H9 (cell line): ENCODE data around the gene OSBP. TPM values are rescaled to one million over a fixed set of nuclear protein-coding genes. Genes with fewer than 3 reads are reported as not detected.
A peak's percentile ranks its signal among the peaks of the same experiment; 100 is the strongest.

Experiments used
- DNase-seq: peaks from one replicate; pipeline ENCODE4 v3.0.0-alpha.2; 2017
- H2AFZ ChIP-seq: one replicate; pipeline ENCODE4 v1.6.1; 2013; ENCODE audit warnings: mild to moderate bottlenecking, low read length, control low read depth, moderate library complexity
- H2AK5ac ChIP-seq: 2 replicates; pipeline ENCODE4 v1.6.1; 2013; ENCODE audit warnings: low read length, control low read depth, mixed read lengths; ENCODE audit not compliant: insufficient read length
- H2BK120ac ChIP-seq: one replicate; pipeline ENCODE4 v1.6.1; 2013; ENCODE audit warnings: low read depth, mild to moderate bottlenecking, low read length, control low read depth, inconsistent platforms; ENCODE audit not compliant: poor library complexity, severe bottlenecking
- H2BK12ac ChIP-seq: 2 replicates; pipeline ENCODE4 v1.6.1; 2013; ENCODE audit warnings: low read length, control low read depth, mixed read lengths, low read depth; ENCODE audit not compliant: insufficient read length
- H2BK15ac ChIP-seq: 2 replicates; pipeline ENCODE4 v1.6.1; 2013; ENCODE audit warnings: low read depth, low read length, control low read depth
- H2BK20ac ChIP-seq: one replicate; pipeline ENCODE4 v1.6.1; 2013; ENCODE audit warnings: low read depth, mild to moderate bottlenecking, low read length, control low read depth, inconsistent platforms; ENCODE audit not compliant: poor library complexity, severe bottlenecking
- H2BK5ac ChIP-seq: 2 replicates; pipeline ENCODE4 v1.6.1; 2013; ENCODE audit warnings: low read length, control low read depth, mixed read lengths; ENCODE audit not compliant: insufficient read length
- H3K14ac ChIP-seq: 2 replicates; pipeline ENCODE4 v1.6.1; 2013; ENCODE audit warnings: low read length, control low read depth; ENCODE audit not compliant: insufficient read depth
- H3K18ac ChIP-seq: 2 replicates; pipeline ENCODE4 v1.6.1; 2013; ENCODE audit warnings: low read depth, mild to moderate bottlenecking, mixed read lengths, low read length, control low read depth; ENCODE audit not compliant: insufficient read length
- H3K23ac ChIP-seq: 2 replicates; pipeline ENCODE4 v1.6.1; 2013; ENCODE audit warnings: low read length, control low read depth, mixed read lengths, low read depth; ENCODE audit not compliant: insufficient read length
- H3K23me2 ChIP-seq: 2 replicates; pipeline ENCODE4 v1.6.1; 2013; ENCODE audit warnings: low read depth, mild to moderate bottlenecking, mixed read lengths, low read length, control low read depth; ENCODE audit not compliant: insufficient read length, poor library complexity, severe bottlenecking
- H3K27ac ChIP-seq: 2 replicates; pipeline ENCODE4 v1.5.1; 2013; ENCODE audit warnings: low read length, control low read depth, mixed read lengths, low read depth; ENCODE audit not compliant: insufficient read length
- H3K27me3 ChIP-seq: 2 replicates; pipeline ENCODE4 v1.6.1; 2013; ENCODE audit warnings: low read length, control low read depth, inconsistent platforms; ENCODE audit not compliant: insufficient read depth
- H3K4ac ChIP-seq: 2 replicates; pipeline ENCODE4 v1.6.1; 2013; ENCODE audit warnings: low read depth, mild to moderate bottlenecking, control low read depth, inconsistent platforms, low read length, moderate library complexity
- H3K4me1 ChIP-seq: 2 replicates; pipeline ENCODE4 v1.6.1; 2013; ENCODE audit warnings: low read length, control low read depth, inconsistent platforms; ENCODE audit not compliant: insufficient read depth
- H3K4me2 ChIP-seq: 2 replicates; pipeline ENCODE4 v1.6.1; 2013; ENCODE audit warnings: low read length, control low read depth, mixed read lengths; ENCODE audit not compliant: insufficient read length, insufficient read depth
- H3K56ac ChIP-seq: 2 replicates; pipeline ENCODE4 v1.6.1; 2013; ENCODE audit warnings: low read depth, mild to moderate bottlenecking, mixed read lengths, low read length, control low read depth; ENCODE audit not compliant: insufficient read length
- H3K79me1 ChIP-seq: 2 replicates; pipeline ENCODE4 v1.6.1; 2013; ENCODE audit warnings: low read depth, mild to moderate bottlenecking, moderate library complexity, low read length, control low read depth, inconsistent platforms; ENCODE audit not compliant: insufficient read depth, poor library complexity, severe bottlenecking
- H3K79me2 ChIP-seq: 2 replicates; pipeline ENCODE4 v1.6.1; 2013; ENCODE audit warnings: low read length, control low read depth, inconsistent platforms; ENCODE audit not compliant: insufficient read depth
- H3K9ac ChIP-seq: 2 replicates; pipeline ENCODE4 v1.6.1; 2013; ENCODE audit warnings: low read length, control low read depth, mixed read lengths; ENCODE audit not compliant: insufficient read length; ENCODE audit errors: extremely low read depth
- H3K9me3 ChIP-seq: one replicate; pipeline ENCODE4 v1.6.1; 2013; ENCODE audit warnings: low read depth, low read length, inconsistent platforms; ENCODE audit not compliant: control insufficient read depth
- H3T11ph ChIP-seq: one replicate; pipeline ENCODE4 v1.6.1; 2013; ENCODE audit warnings: mild to moderate bottlenecking, low read length, control low read depth, inconsistent platforms
- H4K20me1 ChIP-seq: one replicate; pipeline ENCODE4 v1.6.1; 2013; ENCODE audit not compliant: control insufficient read depth, insufficient read length, insufficient read depth
- H4K5ac ChIP-seq: 2 replicates; pipeline ENCODE4 v1.6.1; 2013; ENCODE audit warnings: low read depth, mild to moderate bottlenecking, mixed read lengths, low read length, control low read depth; ENCODE audit not compliant: insufficient read length
- H4K8ac ChIP-seq: replicated peaks from 2 replicates; pipeline ENCODE4 v1.6.1; 2013; ENCODE audit warnings: low read length, control low read depth, mixed read lengths, low read depth; ENCODE audit not compliant: insufficient read length
- H4K91ac ChIP-seq: 2 replicates; pipeline ENCODE4 v1.6.1; 2013; ENCODE audit warnings: low read depth, mild to moderate bottlenecking, moderate library complexity, mixed read lengths, low read length, control low read depth; ENCODE audit not compliant: insufficient read length
- H3K27ac Mint-ChIP-seq, 3 experiments: 2 replicates in 2 of 3; 3 replicates in 1 of 3; pipeline ENCODE4 v1.8.0; 2020 to 2021; ENCODE audit warnings: mixed read lengths in 3 of 3, mild to moderate bottlenecking in 1 of 3, moderate library complexity in 1 of 3
- H3K27me3 Mint-ChIP-seq: 2 replicates; pipeline ENCODE4 v1.8.0; 2021; ENCODE audit warnings: low read depth, mild to moderate bottlenecking, moderate library complexity, mixed read lengths
- H3K36me3 Mint-ChIP-seq, 3 experiments: 2 replicates in 2 of 3; 3 replicates in 1 of 3; pipeline ENCODE4 v1.8.0; 2020 to 2021; ENCODE audit warnings: low read depth in 3 of 3, mixed read lengths in 3 of 3; ENCODE audit not compliant: insufficient read depth in 1 of 3
- H3K4me1 Mint-ChIP-seq, 2 experiments: 2 replicates each; pipeline ENCODE4 v1.8.0; 2020; ENCODE audit warnings: mixed read lengths in 2 of 2
- H3K4me3 Mint-ChIP-seq, 2 experiments: 2 replicates in 1 of 2; 3 replicates in 1 of 2; pipeline ENCODE4 v1.8.0; 2020 to 2021; ENCODE audit warnings: mild to moderate bottlenecking in 2 of 2, mixed read lengths in 2 of 2, moderate library complexity in 1 of 2
- H3K9me3 Mint-ChIP-seq, 2 experiments: 2 replicates in 1 of 2; 3 replicates in 1 of 2; pipeline ENCODE4 v1.8.0; 2020; ENCODE audit warnings: mild to moderate bottlenecking in 2 of 2, mixed read lengths in 2 of 2, moderate library complexity in 1 of 2
- WGBS: extraction: QIAGEN DNeasy Blood & Tissue Kit; methylation state at CpG from one replicate; pipeline ENCODE4 v1.1.7; 2013; ENCODE audit warnings: missing lambda C conversion rate, low lambda C conversion rate, mixed read lengths; ENCODE audit not compliant: insufficient read length; ENCODE audit errors: extremely low coverage; 5-methylcytosine and 5-hydroxymethylcytosine counted together
- total RNA-seq: library from RNA; stranded (reverse); gene quantifications from 2 replicates; pipeline ENCODE4 v1.2.1, GENCODE V29; 2021
- TF ChIP-seq, protein P1 (sequence below): fragments of 200-600 bp; sonication (generic); conservative IDR thresholded peaks from 3 replicates; pipeline ENCODE4 v1.8.0; 2021; ENCODE audit warnings: antibody characterized with exemption, mild to moderate bottlenecking

OSBP gene
- total RNA-seq, 1 experiment from 2014 or later: 48.5 TPM

DNA sequence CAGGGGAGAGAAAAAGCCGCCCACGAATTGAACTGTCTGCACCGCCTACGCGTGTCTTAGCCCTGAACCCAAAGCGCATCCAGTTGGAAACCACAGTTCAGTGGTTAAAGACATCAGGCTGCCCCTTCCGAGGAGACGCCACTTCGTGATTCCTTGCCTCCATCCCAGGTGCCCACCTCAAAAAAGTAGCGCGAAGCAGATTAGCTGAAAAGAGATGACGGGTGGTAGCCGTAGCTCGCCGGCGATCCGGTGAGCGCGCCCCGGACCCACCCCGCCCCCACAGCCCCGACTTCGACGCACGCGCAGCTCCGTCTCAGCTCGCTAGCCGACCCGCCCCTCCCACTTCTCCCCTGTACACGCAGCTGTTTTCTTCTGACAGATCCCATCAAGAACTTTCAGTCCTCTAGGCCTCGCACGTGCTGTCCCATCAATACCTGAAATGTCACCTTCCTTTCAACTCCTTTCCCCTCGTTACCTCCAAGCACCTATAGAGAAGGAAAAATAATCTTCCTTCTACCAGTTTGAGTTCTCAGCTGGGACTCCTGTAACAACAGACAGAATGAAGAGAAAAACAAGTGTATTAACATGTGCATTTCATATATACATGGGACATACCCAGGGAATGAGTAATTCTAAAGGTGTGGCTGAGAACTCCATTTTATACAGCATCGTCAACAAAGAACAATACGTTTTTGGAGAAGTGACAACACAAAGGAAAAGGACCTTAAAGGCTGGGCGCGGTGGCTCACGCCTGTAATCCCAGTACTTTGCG lies 54.7 kb downstream of the OSBP start:
- H3K27ac Mint-ChIP-seq: peak overlapping the region in 2 of 3 experiments; percentile 72 to 90; a peak in 3 of 7 replicates
- Histone ChIP-seq H3K79me1 (no peaks in the 10 kb centered on the region), H3K23me2 (peaks cover 15% of the 10 kb centered on the region), H2BK20ac (no peak overlapping the region), H2BK120ac (no peak overlapping the region), H3K9ac (peak overlapping the region; percentile 6), H3K9me3 (no peaks in the 10 kb centered on the region), H3K23ac (no peak overlapping the region), H3K56ac (no peak overlapping the region), H3K4me2 (peak overlapping the region; percentile 62), H3K79me2 (no peaks in the 10 kb centered on the region), H3T11ph (no peak overlapping the region), H3K18ac (no peak overlapping the region), H3K27me3 (no peaks in the 10 kb centered on the region), H2AFZ (no peak overlapping the region), H3K14ac (no peak overlapping the region), H4K91ac (no peak overlapping the region), H4K5ac (no peak overlapping the region), H2BK15ac (no peak overlapping the region), H2BK5ac (no peak overlapping the region), H3K4ac (no peak overlapping the region), H3K27ac (no peak overlapping the region), H2AK5ac (no peak overlapping the region), H2BK12ac (no peak overlapping the region), H4K8ac (no peak overlapping the region), H3K4me1 (no peaks in the 10 kb centered on the region), H4K20me1 (no peaks in the 10 kb centered on the region)
- H3K4me1 Mint-ChIP-seq: peaks cover 17 to 28% of the 10 kb centered on the region in 2 experiments
- DNase-seq: peak; percentile 85
- peaks cover 9% of the 10 kb centered on the region for H3K27me3 Mint-ChIP-seq
- H3K9me3 Mint-ChIP-seq: peaks cover 4% of the 10 kb centered on the region in 2 experiments; a peak in 3 of 5 replicates
- TF ChIP-seq, protein P1, sequence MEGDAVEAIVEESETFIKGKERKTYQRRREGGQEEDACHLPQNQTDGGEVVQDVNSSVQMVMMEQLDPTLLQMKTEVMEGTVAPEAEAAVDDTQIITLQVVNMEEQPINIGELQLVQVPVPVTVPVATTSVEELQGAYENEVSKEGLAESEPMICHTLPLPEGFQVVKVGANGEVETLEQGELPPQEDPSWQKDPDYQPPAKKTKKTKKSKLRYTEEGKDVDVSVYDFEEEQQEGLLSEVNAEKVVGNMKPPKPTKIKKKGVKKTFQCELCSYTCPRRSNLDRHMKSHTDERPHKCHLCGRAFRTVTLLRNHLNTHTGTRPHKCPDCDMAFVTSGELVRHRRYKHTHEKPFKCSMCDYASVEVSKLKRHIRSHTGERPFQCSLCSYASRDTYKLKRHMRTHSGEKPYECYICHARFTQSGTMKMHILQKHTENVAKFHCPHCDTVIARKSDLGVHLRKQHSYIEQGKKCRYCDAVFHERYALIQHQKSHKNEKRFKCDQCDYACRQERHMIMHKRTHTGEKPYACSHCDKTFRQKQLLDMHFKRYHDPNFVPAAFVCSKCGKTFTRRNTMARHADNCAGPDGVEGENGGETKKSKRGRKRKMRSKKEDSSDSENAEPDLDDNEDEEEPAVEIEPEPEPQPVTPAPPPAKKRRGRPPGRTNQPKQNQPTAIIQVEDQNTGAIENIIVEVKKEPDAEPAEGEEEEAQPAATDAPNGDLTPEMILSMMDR: no peak
- H3K4me3 Mint-ChIP-seq: peak overlapping the region; percentile 91 to 94
- WGBS: no CpG with 5 or more reads among the region's 40 CpGs
- peaks cover 0 to 2% (median 0%) of the 10 kb centered on the region in 3 experiments; a peak in 2 of 7 replicates for H3K36me3 Mint-ChIP-seq
